GM18951 (cell line): ENCODE measurements around the gene SPECC1.
"Not testable (repeated sequence)": the region's sequence is repeated elsewhere in the genome, so short reads cannot be mapped to it uniquely, and the experiment has no call there.

Experiments used
- POLR2A ChIP-seq: IDR thresholded peaks from 4 replicates; pipeline ENCODE4 v1.6.1; 2011; ENCODE audit warnings: mild to moderate bottlenecking; ENCODE audit not compliant: insufficient read length, insufficient read depth; ENCODE audit errors: extremely low read depth
- in situ Hi-C: fragments of 300-500 bp; cut with MboI; formaldehyde crosslinking; loops from one replicate; pipeline ENCODE4 v1.12.0; 2022; ENCODE audit warnings: low sequenced_read_pairs, mixed read lengths, inconsistent platforms; ENCODE audit not compliant: unreplicated experiment

SPECC1 gene

GRCh38 chr17:20225162-20226115, 216.3 kb downstream of the SPECC1 start:
- TF ChIP-seq POLR2A: no peak
- in situ Hi-C loops: loop anchor here (5.0 kb wide), 1 partner anchor 233 kb away; no protein-coding TSS in a partner anchor

GRCh38 chr17:20226814-20227482, 217.8 kb downstream of the SPECC1 start:
- in situ Hi-C loops: loop anchor here (5.0 kb wide), 1 partner anchor 235 kb away; no protein-coding TSS in a partner anchor
- no peak for TF ChIP-seq POLR2A

- in situ Hi-C loops: loop anchor here (5.0 kb wide), 1 partner anchor 236 kb away; no protein-coding TSS in a partner anchor
Measured at GRCh38 chr17:20227720-20228370, 218.7 kb downstream of the SPECC1 start.

GRCh38 chr17:20228410-20228809, 219.3 kb downstream of the SPECC1 start:
- in situ Hi-C loops: loop anchor here (5.0 kb wide), 1 partner anchor 236 kb away; no protein-coding TSS in a partner anchor
- TF ChIP-seq POLR2A: no peak

- in situ Hi-C loops: loop anchor here (5.0 kb wide), 1 partner anchor 237 kb away; no protein-coding TSS in a partner anchor
- TF ChIP-seq POLR2A: no peak
Measured at GRCh38 chr17:20228860-20229259, 219.7 kb downstream of the SPECC1 start.

- in situ Hi-C loops: no loop called here
- TF ChIP-seq POLR2A: no peak
Measured at GRCh38 chr17:20230924-20231323, 221.8 kb downstream of the SPECC1 start.

- TF ChIP-seq POLR2A: no peak
- in situ Hi-C loops: no loop called here
Measured at GRCh38 chr17:20232611-20233010, 223.5 kb downstream of the SPECC1 start.

GRCh38 chr17:20234276-20234675, 225.1 kb downstream of the SPECC1 start:
- in situ Hi-C loops: no loop called here
- TF ChIP-seq POLR2A: no peak

GRCh38 chr17:20235747-20236146, 226.6 kb downstream of the SPECC1 start:
- no peak for TF ChIP-seq POLR2A
- in situ Hi-C loops: no loop called here

GRCh38 chr17:20236578-20237227, 227.5 kb downstream of the SPECC1 start:
- no peak for TF ChIP-seq POLR2A
- in situ Hi-C loops: no loop called here

GRCh38 chr17:20239776-20240175, 230.6 kb downstream of the SPECC1 start:
- in situ Hi-C loops: not testable (repeated sequence)

GRCh38 chr17:20241855-20242254, 232.7 kb downstream of the SPECC1 start:
- in situ Hi-C loops: no loop called here
- TF ChIP-seq POLR2A: no peak

- in situ Hi-C loops: no loop called here
Measured at GRCh38 chr17:20242271-20242670, 233.1 kb downstream of the SPECC1 start.

More at GRCh38 chr17:20242271-20242670, 233.1 kb downstream of the SPECC1 start:
- TF ChIP-seq POLR2A: no peak
